H1 (cell line): Measurements from ENCODE around the gene DELE1. TPM values are rescaled to one million over a fixed set of nuclear protein-coding genes. Genes with fewer than 3 reads are reported as not detected.

Experiments used
- CTCF ChIA-PET: fragments of 300-600 bp; sonication (Branson Sonifier 250); formaldehyde crosslinking; loops from one replicate; lab custom pipeline; 2021; ENCODE audit not compliant: partially characterized antibody; lab: Charles Lee
- POLR2A ChIA-PET: fragments of 300-600 bp; sonication (Branson Sonifier 250); formaldehyde crosslinking; loops from one replicate; lab custom pipeline; 2021; ENCODE audit warnings: inconsistent platforms; ENCODE audit not compliant: partially characterized antibody; lab: Charles Lee
- DNase-seq, 2 experiments: peaks; one replicate each; pipeline versions ENCODE4 v3.0.0 to v3.0.0-alpha.2; 2010 to 2022; ENCODE audit warnings: low spot score in 2 of 2, low read depth in 1 of 2, mixed read lengths in 1 of 2
- FAIRE-seq: peaks from 2 replicates; lab custom pipeline; 2011; peaks lifted over from hg19 to GRCh38; lab: Jason Lieb, UNC
- H2AFZ ChIP-seq: 2 replicates; pipeline ENCODE4 v1.8.1; 2012; ENCODE audit warnings: low read length, inconsistent platforms
- H2AK5ac ChIP-seq: 2 replicates; pipeline ENCODE4 v1.6.1; 2013; ENCODE audit warnings: low read depth, low read length
- H2BK120ac ChIP-seq: replicated peaks from 2 replicates; pipeline ENCODE3; 2013; ENCODE audit warnings: low read depth, low read length, inconsistent platforms
- H2BK12ac ChIP-seq: 2 replicates; pipeline ENCODE4 v1.6.1; 2013; ENCODE audit warnings: low read depth, low read length
- H2BK15ac ChIP-seq: 2 replicates; pipeline ENCODE4 v1.6.1; 2013; ENCODE audit warnings: low read length
- H2BK20ac ChIP-seq: 2 replicates; pipeline ENCODE4 v1.6.1; 2013; ENCODE audit warnings: low read length
- H2BK5ac ChIP-seq: 2 replicates; pipeline ENCODE4 v1.6.1; 2013; ENCODE audit warnings: low read depth, low read length
- H3K14ac ChIP-seq: 2 replicates; pipeline ENCODE4 v1.6.1; 2013; ENCODE audit warnings: inconsistent platforms; ENCODE audit not compliant: insufficient read length
- H3K18ac ChIP-seq: 2 replicates; pipeline ENCODE4 v1.6.1; 2013; ENCODE audit warnings: low read length; ENCODE audit errors: extremely low read depth
- H3K23ac ChIP-seq: 2 replicates; pipeline ENCODE4 v1.6.1; 2013; ENCODE audit warnings: inconsistent platforms; ENCODE audit not compliant: insufficient read length
- H3K23me2 ChIP-seq: 2 replicates; pipeline ENCODE4 v1.6.1; 2013; ENCODE audit warnings: low read depth, low read length
- H3K27ac ChIP-seq: 2 replicates; pipeline ENCODE4 v1.6.1; 2011; ENCODE audit warnings: low read depth, low read length, inconsistent platforms
- H3K27me3 ChIP-seq, 4 experiments: replicated peaks in 1 of 4; 1 replicate in 1 of 4; 2 replicates in 3 of 4; pipeline versions ENCODE4 v1.6.1 to v1.8.1; 2011 to 2013; ENCODE audit warnings: low read length in 3 of 4, mild to moderate bottlenecking in 3 of 4, inconsistent platforms in 2 of 4, mixed read lengths in 2 of 4, moderate library complexity in 1 of 4; ENCODE audit not compliant: control insufficient read depth in 3 of 4, insufficient read depth in 3 of 4; ENCODE audit errors: extremely low read depth in 1 of 4
- H3K36me3 ChIP-seq, 4 experiments: 2 replicates each; pipeline versions ENCODE4 v1.6.1 to v1.8.1; 2011 to 2013; ENCODE audit warnings: mild to moderate bottlenecking in 4 of 4, low read length in 3 of 4, moderate library complexity in 2 of 4, control low read depth in 1 of 4, inconsistent platforms in 1 of 4; ENCODE audit not compliant: insufficient read depth in 4 of 4, control insufficient read depth in 2 of 4
- H3K4ac ChIP-seq: replicated peaks from 2 replicates; pipeline ENCODE3; 2013; ENCODE audit warnings: low read length, low read depth, mixed read lengths, inconsistent platforms; ENCODE audit not compliant: insufficient read length
- H3K4me1 ChIP-seq, 4 experiments: replicated peaks in 1 of 4; 1 replicate in 1 of 4; 2 replicates in 3 of 4; pipeline versions ENCODE4 v1.6.1 to v1.8.1; 2011 to 2013; ENCODE audit warnings: low read length in 3 of 4, inconsistent platforms in 2 of 4, mixed read lengths in 1 of 4; ENCODE audit not compliant: insufficient read depth in 4 of 4, control insufficient read depth in 3 of 4
- H3K4me2 ChIP-seq, 2 experiments: 2 replicates each; pipeline versions ENCODE4 v1.6.1 to v1.8.1; 2011 to 2013; ENCODE audit warnings: low read depth in 2 of 2, low read length in 2 of 2, control low read depth in 1 of 2, inconsistent platforms in 1 of 2, mild to moderate bottlenecking in 1 of 2; ENCODE audit not compliant: insufficient read depth in 1 of 2
- H3K4me3 ChIP-seq, 4 experiments: fragments of 200-600, 300-600 bp in 1 of 4; sonication (generic), shearing (Covaris generic), sonication (Bioruptor Twin) in 1 of 4; 2 replicates each; pipeline versions ENCODE4 v1.5.1 to v1.8.1; 2011 to 2016; ENCODE audit warnings: low read length in 4 of 4, low read depth in 3 of 4, control low read depth in 2 of 4, inconsistent platforms in 2 of 4, mild to moderate bottlenecking in 2 of 4, mixed read lengths in 1 of 4, moderate library complexity in 1 of 4; ENCODE audit not compliant: insufficient read depth in 2 of 4; ENCODE audit errors: extremely low read depth in 1 of 4
- H3K56ac ChIP-seq: replicated peaks from 2 replicates; pipeline ENCODE3; 2013; ENCODE audit warnings: low read depth, mild to moderate bottlenecking, mixed read lengths, low read length, inconsistent platforms; ENCODE audit not compliant: insufficient read length
- H3K79me1 ChIP-seq: 2 replicates; pipeline ENCODE4 v1.6.1; 2013; ENCODE audit warnings: low read depth, low read length, control low read depth
- H3K79me2 ChIP-seq, 2 experiments: 2 replicates each; pipeline versions ENCODE4 v1.6.1 to v1.8.1; 2012 to 2013; ENCODE audit warnings: low read length in 2 of 2, mild to moderate bottlenecking in 2 of 2, inconsistent platforms in 1 of 2; ENCODE audit not compliant: insufficient read depth in 2 of 2, control insufficient read depth in 1 of 2
- H3K9ac ChIP-seq, 4 experiments: replicated peaks in 1 of 4; 1 replicate in 1 of 4; 2 replicates in 3 of 4; pipeline versions ENCODE4 v1.6.1 to v1.8.1; 2011 to 2013; ENCODE audit warnings: low read depth in 3 of 4, low read length in 3 of 4, control low read depth in 2 of 4, mild to moderate bottlenecking in 2 of 4, moderate library complexity in 2 of 4, inconsistent platforms in 1 of 4; ENCODE audit errors: extremely low read depth in 1 of 4
- H3K9me3 ChIP-seq, 2 experiments: 2 replicates each; pipeline versions ENCODE4 v1.6.1 to v1.8.1; 2012 to 2013; ENCODE audit warnings: mild to moderate bottlenecking in 2 of 2, moderate library complexity in 2 of 2, control low read depth in 1 of 2, inconsistent platforms in 1 of 2, low read depth in 1 of 2, low read length in 1 of 2, mixed read lengths in 1 of 2; ENCODE audit not compliant: insufficient read depth in 2 of 2
- H4K20me1 ChIP-seq, 2 experiments: replicated peaks in 1 of 2; 2 replicates each; pipeline versions ENCODE3 to v1.8.1; 2011 to 2013; ENCODE audit warnings: inconsistent platforms in 2 of 2, low read length in 2 of 2, mild to moderate bottlenecking in 1 of 2; ENCODE audit not compliant: insufficient read depth in 2 of 2, control insufficient read depth in 1 of 2
- H4K5ac ChIP-seq: 2 replicates; pipeline ENCODE4 v1.6.1; 2013; ENCODE audit warnings: low read length, low read depth, mixed read lengths, inconsistent platforms; ENCODE audit not compliant: insufficient read length
- H4K8ac ChIP-seq: 2 replicates; pipeline ENCODE4 v1.8.0; 2013; ENCODE audit warnings: mild to moderate bottlenecking, moderate library complexity, low read length, inconsistent platforms; ENCODE audit not compliant: insufficient read depth; ENCODE audit errors: extremely low read depth
- H4K91ac ChIP-seq: replicated peaks from 2 replicates; pipeline ENCODE3; 2013; ENCODE audit warnings: low read length, mixed read lengths, inconsistent platforms; ENCODE audit not compliant: insufficient read length
- EP300 ChIP-seq, 2 experiments: IDR thresholded peaks; 1 replicate in 1 of 2; 2 replicates in 1 of 2; pipeline ENCODE4 v1.6.1; 2011 to 2012; ENCODE audit warnings: low read depth in 2 of 2, low read length in 2 of 2, mild to moderate bottlenecking in 2 of 2, borderline replicate concordance in 1 of 2, inconsistent platforms in 1 of 2, moderate library complexity in 1 of 2
- POLR2A ChIP-seq, 2 experiments: IDR thresholded peaks; 1 replicate in 1 of 2; 2 replicates in 1 of 2; pipeline ENCODE4 v1.6.1; 2011; ENCODE audit warnings: low read depth in 2 of 2, low read length in 2 of 2, mild to moderate bottlenecking in 2 of 2; ENCODE audit errors: control extremely low read depth in 1 of 2
- TAF7 ChIP-seq: optimal IDR thresholded peaks from 2 replicates; pipeline ENCODE3; 2011; ENCODE audit warnings: low read depth, mild to moderate bottlenecking, inconsistent platforms, low read length, moderate library complexity, borderline replicate concordance
- WGBS, 2 experiments: shearing (Covaris generic) in 1 of 2; methylation state at CpG; one replicate each; pipeline versions ENCODE4 v1.1.6 to v1.1.7; 2013 to 2015; ENCODE audit warnings: low lambda C conversion rate in 2 of 2, mixed read lengths in 2 of 2, inconsistent platforms in 1 of 2, low coverage in 1 of 2, missing lambda C conversion rate in 1 of 2; ENCODE audit not compliant: insufficient replicate concordance in 2 of 2, insufficient coverage in 1 of 2, insufficient read length in 1 of 2; ENCODE audit errors: extremely low coverage in 1 of 2, missing lambda C conversion rate in 1 of 2; 5-methylcytosine and 5-hydroxymethylcytosine counted together
- polyA plus RNA-seq, 7 experiments: library from polyadenylated mRNA; depleted of rRNA in 3 of 7; stranded (reverse) in 5 of 7; unstranded in 2 of 7; fragments of >200 nt in 5 of 7; fragments of 200-250 nt in 2 of 7; gene quantifications; 1 replicate in 5 of 7; 2 replicates in 1 of 7; 4 replicates in 1 of 7; pipeline versions ENCODE4 v1.2.1 to v1.2.3, GENCODE V29; 2011 to 2013; ENCODE audit warnings: missing spikeins in 2 of 7, mixed read lengths in 2 of 7
- total RNA-seq: library from RNA; stranded (reverse); fragmentation: NEBNext Ultra II Directional; extraction: Animal tissue kit (Norgen Biotek cat#: 25700); gene quantifications from 2 replicates; pipeline ENCODE4 v1.2.1, GENCODE V29; 2021
- TF ChIP-seq, protein P1 (sequence below): IDR thresholded peaks from 2 replicates; pipeline ENCODE4 v1.6.1; 2011; ENCODE audit warnings: low read length, improper control_type of control experiment

Gene DELE1
- total and polyA plus RNA-seq, 2 of the 8 experiments (the other 6 are each of a cell fraction or from before 2014, with no cell fraction given), result 61.4 to 114 TPM

DNA sequence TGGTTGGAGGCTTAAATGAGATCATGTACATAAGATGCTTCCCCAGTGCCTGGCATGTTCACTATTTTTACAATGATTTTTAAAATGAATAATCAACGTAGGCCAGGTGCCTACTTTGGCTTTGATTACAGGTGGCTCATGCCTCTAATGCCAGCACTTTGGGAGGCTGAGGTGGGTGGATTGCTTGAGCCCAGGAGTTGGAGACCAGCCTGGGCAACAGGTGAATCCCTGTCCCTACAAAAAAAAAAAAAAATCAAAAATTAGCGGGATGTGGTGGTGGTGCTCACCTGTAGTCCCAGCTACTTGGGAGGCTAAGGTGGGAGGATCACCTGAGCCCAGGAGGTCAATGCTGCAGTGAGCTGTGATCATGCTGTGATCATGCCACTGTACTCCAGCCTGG, 25.1 kb downstream of the DELE1 start:
- Histone ChIP-seq H2AK5ac (no peak overlapping the region), H3K9me3 (no peaks in the 10 kb centered on the region), H2BK15ac (no peak overlapping the region), H2BK12ac (no peak overlapping the region), H3K18ac (no peak overlapping the region), H3K36me3 (no peaks in the 10 kb centered on the region), H3K79me1 (no peaks in the 10 kb centered on the region), H4K91ac (no peak overlapping the region), H2BK120ac (no peak overlapping the region), H2BK20ac (no peak overlapping the region), H2AFZ (no peak overlapping the region), H3K27ac (no peak overlapping the region), H3K4ac (no peak overlapping the region), H3K79me2 (no peaks in the 10 kb centered on the region), H3K4me2 (no peak overlapping the region), H3K14ac (no peak overlapping the region), H3K27me3 (no peaks in the 10 kb centered on the region; a peak in 1 of 7 replicates), H4K5ac (no peak overlapping the region), H4K8ac (no peak overlapping the region), H3K23ac (no peak overlapping the region), H3K4me3 (no peak overlapping the region), H3K4me1 (peaks cover 0 to 10% (median 8%) of the 10 kb centered on the region in 4 experiments; a peak in 5 of 7 replicates), H3K9ac (no peak overlapping the region), H3K23me2 (no peaks in the 10 kb centered on the region), H4K20me1 (no peaks in the 10 kb centered on the region), H2BK5ac (no peak overlapping the region), H3K56ac (no peak overlapping the region)
- POLR2A ChIA-PET, result interaction anchor here (0.7 kb wide), 1 partner anchor 8 kb away, joined by 4 read pairs; no protein-coding TSS in a partner anchor
- no peak for FAIRE-seq
- WGBS, 2 experiments, result 90% methylated on average over 2 of the region's 2 CpGs; no CpG with 5 or more reads in 1 of the 2 experiments
- CTCF ChIA-PET, result interaction anchor here (0.6 to 20.8 kb wide), 5 partner anchors 7 to 246 kb away, joined by 3 to 324 read pairs (median 4); partner anchors contain the start of gene PCDH12
- DNase-seq, result no peak
- TF ChIP-seq EP300 (IDR thresholded peaks at IDR 0.05; ENCODE audit: borderline replicate concordance in 1 of 2, low read depth in 2 of 2, low read length in 2 of 2) (no peak), TAF7 (no peak), POLR2A (IDR thresholded peaks at IDR 0.05; ENCODE audit: control extremely low read depth in 1 of 2, low read depth in 2 of 2, low read length in 2 of 2) (no peak)
- TF ChIP-seq, protein P1, sequence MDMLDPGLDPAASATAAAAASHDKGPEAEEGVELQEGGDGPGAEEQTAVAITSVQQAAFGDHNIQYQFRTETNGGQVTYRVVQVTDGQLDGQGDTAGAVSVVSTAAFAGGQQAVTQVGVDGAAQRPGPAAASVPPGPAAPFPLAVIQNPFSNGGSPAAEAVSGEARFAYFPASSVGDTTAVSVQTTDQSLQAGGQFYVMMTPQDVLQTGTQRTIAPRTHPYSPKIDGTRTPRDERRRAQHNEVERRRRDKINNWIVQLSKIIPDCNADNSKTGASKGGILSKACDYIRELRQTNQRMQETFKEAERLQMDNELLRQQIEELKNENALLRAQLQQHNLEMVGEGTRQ, result no peak
